Mammary epithelial cell (primary cell): ENCODE measurements around the gene RTN4RL2.

Experiments
- EZH2 ChIP-seq: IDR thresholded peaks from 2 replicates; pipeline ENCODE4 v1.6.1; 2012; ENCODE audit warnings: low read length, inconsistent platforms, borderline replicate concordance
- TF ChIP-seq, protein P1 (sequence below), 2 donors: IDR thresholded peaks in 1 of 2; conservative IDR thresholded peaks in 1 of 2; 2 replicates each; pipeline ENCODE4 v1.5.1; 2011 to 2012; ENCODE audit warnings: inconsistent platforms in 2 of 2, low read length in 2 of 2, mild to moderate bottlenecking in 2 of 2, control low read depth in 1 of 2, low read depth in 1 of 2; ENCODE audit not compliant: insufficient read depth in 1 of 2; ENCODE audit errors: extremely low read depth in 1 of 2

- TF ChIP-seq, protein P1, sequence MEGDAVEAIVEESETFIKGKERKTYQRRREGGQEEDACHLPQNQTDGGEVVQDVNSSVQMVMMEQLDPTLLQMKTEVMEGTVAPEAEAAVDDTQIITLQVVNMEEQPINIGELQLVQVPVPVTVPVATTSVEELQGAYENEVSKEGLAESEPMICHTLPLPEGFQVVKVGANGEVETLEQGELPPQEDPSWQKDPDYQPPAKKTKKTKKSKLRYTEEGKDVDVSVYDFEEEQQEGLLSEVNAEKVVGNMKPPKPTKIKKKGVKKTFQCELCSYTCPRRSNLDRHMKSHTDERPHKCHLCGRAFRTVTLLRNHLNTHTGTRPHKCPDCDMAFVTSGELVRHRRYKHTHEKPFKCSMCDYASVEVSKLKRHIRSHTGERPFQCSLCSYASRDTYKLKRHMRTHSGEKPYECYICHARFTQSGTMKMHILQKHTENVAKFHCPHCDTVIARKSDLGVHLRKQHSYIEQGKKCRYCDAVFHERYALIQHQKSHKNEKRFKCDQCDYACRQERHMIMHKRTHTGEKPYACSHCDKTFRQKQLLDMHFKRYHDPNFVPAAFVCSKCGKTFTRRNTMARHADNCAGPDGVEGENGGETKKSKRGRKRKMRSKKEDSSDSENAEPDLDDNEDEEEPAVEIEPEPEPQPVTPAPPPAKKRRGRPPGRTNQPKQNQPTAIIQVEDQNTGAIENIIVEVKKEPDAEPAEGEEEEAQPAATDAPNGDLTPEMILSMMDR (conservative IDR thresholded peaks at IDR 0.05 in 1 of 2, IDR thresholded peaks at IDR 0.05 in 1 of 2; ENCODE audit: extremely low read depth in 1 of 2, insufficient read depth in 1 of 2, low read depth in 1 of 2, low read length in 2 of 2), result no peak
- no peak for TF ChIP-seq EZH2
These were observed 31.7 kb upstream of the RTN4RL2 start for GRCh38 chr11:57428643-57429042.
